ENCODE measurements around the gene ALG2.

The ALG2 gene

GRCh38 chr9:99221621-99222415, at the start of gene ALG2, which contains the start of gene SEC61B:
TSS of gene ALG2 (minus strand) at chr9:99221942. CDS start at chr9:99221894, 48 bp downstream.
TSS of gene SEC61B (plus strand) at chr9:99222282. CDS start at chr9:99222364, 82 bp downstream.
- DNase-seq (ENCODE audit: low spot score): peak; percentile 96

- DNase-seq (ENCODE audit: low spot score): no peak
Observed at GRCh38 chr9:99270491-99270890, 48.7 kb upstream of the ALG2 start.

GRCh38 chr9:99269416-99269815, 47.7 kb upstream of the ALG2 start:
- DNase-seq (ENCODE audit: low spot score): no peak

DNA sequence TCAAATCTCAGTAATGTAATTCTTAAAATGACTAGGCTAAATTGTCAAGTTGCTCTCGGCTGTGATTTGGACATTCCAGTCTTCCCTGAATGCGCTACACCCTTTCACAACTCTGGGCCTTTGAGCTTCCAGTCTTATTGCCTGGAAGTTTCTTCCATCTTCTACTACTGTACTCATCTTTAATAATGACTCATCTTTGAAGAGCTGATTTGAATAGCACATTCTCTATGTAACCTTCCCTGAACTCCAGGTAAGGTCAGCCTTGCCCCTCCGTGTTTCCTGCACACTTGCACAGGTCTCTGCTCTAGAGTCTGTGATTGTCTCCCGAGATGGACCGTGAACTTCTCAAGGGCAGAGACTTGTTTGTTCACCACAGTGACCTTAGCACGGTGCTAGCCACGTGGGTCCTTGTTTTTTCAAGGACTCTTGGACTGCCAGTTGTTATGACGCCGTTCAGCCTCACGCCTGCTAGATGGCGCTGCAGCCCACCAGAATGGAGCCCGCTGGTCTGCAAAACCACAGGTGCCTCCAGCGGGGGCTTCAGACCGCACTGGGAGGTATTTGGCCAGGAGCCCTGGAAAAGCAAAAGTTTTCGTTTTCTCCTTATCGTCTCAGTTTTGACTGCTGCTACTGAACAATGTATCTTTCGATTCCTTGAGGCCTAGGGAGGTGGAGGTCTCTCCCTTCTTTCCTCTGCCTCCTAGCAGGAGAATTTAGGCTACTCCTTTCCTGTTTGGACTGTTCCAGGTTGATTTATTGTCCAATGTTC, 44.7 kb upstream of the ALG2 start:
- DNase-seq (ENCODE audit: low spot score): peak; percentile 40

DNA sequence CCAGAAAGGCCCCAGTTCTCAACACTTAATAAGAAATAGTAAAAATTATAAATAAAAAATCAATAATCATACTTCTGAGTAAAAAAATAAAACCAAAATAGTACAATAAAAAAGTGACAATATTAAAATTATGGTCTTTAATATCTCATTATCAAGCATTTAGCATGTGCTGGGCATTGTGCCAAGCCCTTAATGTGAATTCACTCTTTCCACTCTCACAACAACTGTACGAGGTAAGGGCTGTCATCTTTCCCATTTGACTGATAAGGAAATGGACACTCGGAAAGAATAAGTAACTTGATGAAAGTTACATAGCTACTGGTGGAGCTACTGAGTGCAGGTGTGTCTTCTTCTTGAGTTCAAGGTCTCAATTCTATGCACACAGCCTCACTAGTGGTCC, 43.9 kb upstream of the ALG2 start:
- DNase-seq (ENCODE audit: low spot score): no peak

DNA sequence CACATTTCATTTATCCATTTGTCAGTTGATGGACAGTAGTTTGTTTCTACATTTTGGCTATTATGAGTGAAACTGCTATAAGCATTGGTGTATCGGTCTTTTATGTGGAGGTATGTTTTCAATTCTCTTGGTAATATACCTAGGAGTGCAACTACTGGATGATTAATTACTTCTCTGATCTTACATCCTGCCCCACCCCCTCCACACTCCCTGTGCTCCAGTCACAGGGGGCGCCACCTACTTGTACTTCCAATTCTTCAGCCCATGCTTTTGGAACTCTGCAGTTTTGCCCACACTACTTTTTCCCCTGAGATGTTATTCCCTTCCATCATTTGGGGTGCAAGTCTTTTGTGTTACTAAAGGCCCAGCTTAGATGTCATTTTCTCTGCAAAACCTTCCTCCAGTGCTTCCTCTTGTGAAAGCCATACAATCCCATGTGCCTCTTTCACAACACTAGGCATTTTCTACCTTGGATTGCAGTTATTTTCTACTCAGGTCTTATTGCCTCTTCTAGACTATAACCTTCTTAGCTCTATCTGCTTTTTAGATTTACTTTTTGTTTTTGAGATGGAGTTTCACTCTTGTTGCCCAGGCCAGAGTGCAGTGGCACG, 42.4 kb upstream of the ALG2 start:
- DNase-seq (ENCODE audit: low spot score): no peak

- no peak for DNase-seq (ENCODE audit: low spot score)
Observed at GRCh38 chr9:99262949-99263418, 41.2 kb upstream of the ALG2 start.

DNA sequence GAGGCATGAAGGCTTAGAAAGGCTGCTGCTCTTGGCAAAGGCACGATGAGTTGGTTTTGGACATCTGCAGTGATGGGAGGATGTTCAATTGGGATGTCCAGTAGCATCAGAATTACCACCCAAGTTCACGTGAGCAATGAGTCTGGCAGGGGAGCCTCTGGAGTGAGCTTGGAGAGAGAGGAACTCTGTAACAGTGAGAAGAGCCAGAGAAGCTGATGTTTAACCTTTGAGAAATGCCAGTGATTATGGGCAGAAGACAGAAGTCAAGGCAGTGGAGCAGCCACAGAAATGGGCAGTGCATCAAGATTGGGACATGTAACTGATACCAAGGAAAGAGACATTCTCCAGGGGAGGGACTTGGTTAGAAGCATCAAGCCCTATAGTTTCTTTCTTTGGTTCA, 40.2 kb upstream of the ALG2 start:
- no peak for DNase-seq (ENCODE audit: low spot score)

- no peak for DNase-seq (ENCODE audit: low spot score)
Observed at GRCh38 chr9:99259231-99259918, 37.6 kb upstream of the ALG2 start.

DNA sequence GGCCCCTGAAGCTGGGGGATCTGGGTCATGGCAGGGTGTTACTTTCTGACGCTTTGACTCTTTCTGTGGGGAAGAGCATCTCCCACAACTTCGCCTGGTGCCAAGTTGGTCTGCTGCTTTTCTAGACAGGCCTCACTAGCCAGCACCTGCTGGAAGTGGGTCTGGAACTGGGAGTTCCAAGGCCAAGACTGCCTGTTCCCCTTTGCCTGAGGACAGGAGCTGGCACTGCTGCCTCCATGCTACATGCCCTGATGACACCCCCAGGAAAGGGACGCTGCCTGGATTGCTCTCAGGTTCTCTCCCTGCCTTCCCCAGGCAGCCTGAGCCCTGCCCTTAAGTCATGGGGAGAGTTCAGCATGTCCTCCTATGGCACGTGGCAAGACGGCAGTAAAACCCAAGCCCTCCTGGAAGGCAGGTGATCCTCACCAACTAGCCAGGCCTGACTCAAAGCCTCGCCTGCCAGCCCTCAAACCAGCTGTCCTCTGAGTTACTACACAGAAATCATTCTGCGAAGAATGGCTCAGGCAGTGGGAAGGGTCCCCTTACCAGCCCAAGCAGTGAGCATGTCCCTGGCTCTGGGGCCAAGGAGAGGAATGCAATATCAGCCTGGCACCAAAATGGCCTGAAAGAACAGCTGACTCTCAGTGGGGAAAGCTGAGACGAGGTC, 36.1 kb upstream of the ALG2 start:
- no peak for DNase-seq (ENCODE audit: low spot score)

GRCh38 chr9:99255651-99256050, 33.9 kb upstream of the ALG2 start:
- no peak for DNase-seq (ENCODE audit: low spot score)

DNA sequence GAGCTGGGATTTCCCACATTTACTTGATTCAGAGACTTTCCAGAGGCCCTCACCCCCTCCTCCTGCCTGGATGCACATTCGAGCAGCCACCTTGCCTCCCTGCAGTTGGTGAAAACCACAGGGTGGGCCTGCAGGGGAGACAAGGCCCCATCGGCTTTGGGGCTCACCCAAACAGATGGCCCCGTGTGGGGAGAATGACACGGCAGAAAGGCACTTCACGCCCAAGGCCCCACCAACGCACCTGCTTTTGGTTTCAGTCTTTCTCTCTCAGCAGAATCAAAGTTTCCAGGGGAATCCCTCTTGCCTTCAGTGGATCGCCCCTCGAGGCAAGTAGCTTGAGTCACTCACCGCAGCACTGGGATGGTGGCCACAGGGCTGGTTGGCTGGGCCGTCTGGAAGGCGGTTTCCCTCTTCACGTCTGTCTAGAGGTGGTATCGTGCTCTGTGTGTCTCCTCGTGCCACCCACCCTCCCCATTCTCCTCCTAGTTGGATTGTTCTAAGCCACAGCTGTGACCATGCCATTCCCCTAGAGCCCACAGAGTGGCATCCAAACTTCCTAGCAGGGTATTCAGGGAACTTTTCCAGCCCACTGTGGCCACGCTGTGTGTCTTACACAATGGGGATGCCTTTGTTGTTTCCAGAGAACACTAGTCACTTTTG, 32.2 kb upstream of the ALG2 start:
- DNase-seq (ENCODE audit: low spot score): no peak

DNA sequence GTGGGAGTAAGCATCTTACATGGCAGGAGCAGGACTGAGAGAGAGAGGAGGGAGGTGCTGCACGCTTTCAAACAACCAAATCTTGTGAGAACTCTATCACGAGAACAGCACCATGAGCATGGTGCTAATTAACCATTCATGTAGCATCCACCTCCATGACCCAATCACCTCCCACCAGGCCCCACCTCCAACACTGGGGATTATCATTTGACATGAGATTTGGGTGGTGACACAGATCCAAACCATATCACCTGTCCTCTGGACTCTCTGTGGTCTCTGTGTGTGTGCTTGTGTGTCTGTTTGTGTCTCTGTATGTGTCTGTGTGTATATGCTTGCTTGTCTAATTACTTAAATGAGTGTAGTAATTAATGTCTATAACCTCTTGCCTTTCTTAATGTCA, 31.4 kb upstream of the ALG2 start:
- DNase-seq (ENCODE audit: low spot score): no peak

DNA sequence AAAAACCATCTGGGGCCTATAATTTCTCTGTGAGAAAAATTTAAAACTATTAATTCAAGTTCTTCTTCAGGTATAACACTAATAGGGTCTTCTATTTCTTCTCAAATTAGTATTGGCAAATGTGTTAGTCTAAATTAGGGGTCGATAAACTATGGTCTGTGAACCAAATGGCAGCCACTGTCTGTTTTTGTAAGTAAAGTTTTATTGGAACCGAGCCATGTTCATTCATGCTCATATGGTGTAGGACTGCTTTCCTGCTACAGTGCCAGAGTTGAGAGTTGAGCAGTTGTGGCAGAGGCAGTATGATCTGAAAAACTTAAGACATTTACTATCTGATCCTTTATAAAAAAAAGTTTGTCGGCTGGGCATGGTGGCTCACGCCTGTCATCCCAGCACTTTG, 29.4 kb upstream of the ALG2 start:
- DNase-seq (ENCODE audit: low spot score): no peak

GRCh38 chr9:99249619-99250018, 27.9 kb upstream of the ALG2 start:
- no peak for DNase-seq (ENCODE audit: low spot score)

GRCh38 chr9:99244344-99245260, 22.9 kb upstream of the ALG2 start:
- no peak for DNase-seq (ENCODE audit: low spot score)

- no peak for DNase-seq (ENCODE audit: low spot score)
Observed at GRCh38 chr9:99241106-99241505, 19.4 kb upstream of the ALG2 start.

DNA sequence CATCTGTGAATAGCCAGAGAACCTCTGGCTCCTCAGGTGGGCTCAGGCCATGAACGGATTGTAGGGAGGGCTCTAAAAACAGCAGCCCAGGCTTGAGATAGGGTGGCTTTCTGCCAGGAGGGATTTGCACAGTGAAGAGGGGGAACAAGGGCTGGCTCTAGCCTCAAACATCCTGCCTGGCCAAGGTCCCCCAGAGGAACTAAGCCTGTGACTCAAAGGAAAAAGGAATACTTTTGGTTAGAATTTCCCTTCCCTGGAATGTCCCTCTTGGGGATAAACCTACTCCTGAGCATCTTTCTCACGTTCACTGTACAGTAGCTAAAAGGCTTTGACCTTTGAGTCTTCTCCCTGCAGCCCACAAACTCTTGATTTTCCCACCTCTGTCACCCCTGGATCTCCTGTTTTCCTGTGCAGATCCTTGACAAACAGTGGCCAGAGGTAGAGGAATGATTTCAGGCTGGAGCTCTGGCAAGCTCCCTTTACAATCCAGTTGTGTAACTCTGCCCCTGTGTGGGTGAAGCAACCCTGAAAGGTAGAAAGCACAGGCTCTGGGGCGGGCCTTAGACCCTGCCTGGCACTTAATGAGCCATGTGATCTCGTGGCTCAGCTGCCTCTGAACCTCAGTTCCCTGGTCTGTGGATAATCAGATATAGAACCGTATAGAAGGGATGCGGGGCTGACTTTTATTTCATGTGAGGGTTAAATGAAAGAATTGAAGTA, 17.8 kb upstream of the ALG2 start:
- no peak for DNase-seq (ENCODE audit: low spot score)

GRCh38 chr9:99238331-99238730, 16.6 kb upstream of the ALG2 start:
- no peak for DNase-seq (ENCODE audit: low spot score)
